Mucosa of rectum (tissue), 2 donors: ENCODE measurements around the gene CLIP3.

Experiments used
- H3K27ac ChIP-seq, 2 donors: one replicate each; pipeline ENCODE4 v1.7.0; 2013; ENCODE audit warnings: inconsistent platforms in 2 of 2, low read depth in 2 of 2, low read length in 2 of 2
- H3K27me3 ChIP-seq, 2 donors: one replicate each; pipeline ENCODE4 v1.7.0; 2013; ENCODE audit warnings: low read length in 2 of 2; ENCODE audit not compliant: control insufficient read depth in 2 of 2, insufficient read depth in 2 of 2
- H3K36me3 ChIP-seq, 2 donors: one replicate each; pipeline ENCODE4 v1.7.0; 2013; ENCODE audit warnings: low read length in 2 of 2; ENCODE audit not compliant: control insufficient read depth in 2 of 2, insufficient read depth in 2 of 2
- H3K4me1 ChIP-seq, 2 donors: one replicate each; pipeline ENCODE4 v1.7.0; 2013; ENCODE audit warnings: low read length in 2 of 2, mild to moderate bottlenecking in 1 of 2; ENCODE audit not compliant: control insufficient read depth in 2 of 2, insufficient read depth in 2 of 2
- H3K4me3 ChIP-seq, 2 donors: one replicate each; pipeline ENCODE4 v1.7.0; 2013; ENCODE audit warnings: low read length in 2 of 2
- H3K9ac ChIP-seq, 2 donors: one replicate each; pipeline ENCODE4 v1.7.0; 2013; ENCODE audit warnings: low read length in 2 of 2, low read depth in 1 of 2, mild to moderate bottlenecking in 1 of 2
- H3K9me3 ChIP-seq, 2 donors: one replicate each; pipeline ENCODE4 v1.7.0; 2013; ENCODE audit warnings: low read length in 2 of 2; ENCODE audit not compliant: control insufficient read depth in 2 of 2
- donor health status: healthy.
- donor health status: Normal muscosa, but diverticular disease.

Gene CLIP3

DNA sequence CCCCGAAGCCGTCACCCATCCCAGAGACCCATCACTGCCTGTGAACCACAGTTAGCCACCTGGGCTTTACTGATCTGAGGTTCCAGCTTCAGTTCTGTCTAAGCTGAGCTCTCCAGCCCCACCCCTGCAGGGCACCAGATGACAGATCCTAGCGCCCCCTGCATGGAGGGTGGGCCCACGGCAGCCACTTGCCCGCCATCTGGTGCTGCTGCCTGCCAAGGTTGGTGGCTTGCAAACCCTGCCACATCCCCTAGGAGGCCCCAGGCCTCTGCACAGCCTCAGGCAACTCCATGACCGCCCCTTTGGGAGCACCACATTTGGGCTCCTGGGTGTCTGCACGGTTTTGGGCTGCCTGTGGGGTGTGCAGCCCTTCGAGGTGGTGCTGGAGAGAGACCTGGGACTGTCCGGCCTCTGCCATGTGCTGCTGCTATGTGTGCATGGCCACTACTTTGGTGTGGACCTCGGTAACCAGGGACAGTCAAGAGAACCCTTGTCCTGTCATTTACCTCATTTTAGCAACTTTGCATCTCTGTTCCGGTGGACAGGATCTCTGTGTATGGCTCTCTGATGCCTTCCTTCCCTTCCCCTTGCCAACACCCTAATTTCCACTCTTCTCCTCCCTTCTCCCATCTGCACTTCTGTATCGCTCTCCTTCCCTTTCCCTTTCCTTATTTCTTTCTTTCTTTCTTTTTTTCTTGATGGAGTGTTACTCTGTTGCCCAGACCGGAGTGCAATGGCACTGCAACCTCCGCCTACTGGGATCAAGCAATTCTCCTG is 55.0 kb downstream of the CLIP3 start:
- H3K4me1 ChIP-seq = no peaks in the 10 kb centered on the region
- no peaks in the 10 kb centered on the region for H3K9me3 ChIP-seq
- H3K27me3 ChIP-seq = peaks cover 0 to 3% of the 10 kb centered on the region in 2 donors

DNA sequence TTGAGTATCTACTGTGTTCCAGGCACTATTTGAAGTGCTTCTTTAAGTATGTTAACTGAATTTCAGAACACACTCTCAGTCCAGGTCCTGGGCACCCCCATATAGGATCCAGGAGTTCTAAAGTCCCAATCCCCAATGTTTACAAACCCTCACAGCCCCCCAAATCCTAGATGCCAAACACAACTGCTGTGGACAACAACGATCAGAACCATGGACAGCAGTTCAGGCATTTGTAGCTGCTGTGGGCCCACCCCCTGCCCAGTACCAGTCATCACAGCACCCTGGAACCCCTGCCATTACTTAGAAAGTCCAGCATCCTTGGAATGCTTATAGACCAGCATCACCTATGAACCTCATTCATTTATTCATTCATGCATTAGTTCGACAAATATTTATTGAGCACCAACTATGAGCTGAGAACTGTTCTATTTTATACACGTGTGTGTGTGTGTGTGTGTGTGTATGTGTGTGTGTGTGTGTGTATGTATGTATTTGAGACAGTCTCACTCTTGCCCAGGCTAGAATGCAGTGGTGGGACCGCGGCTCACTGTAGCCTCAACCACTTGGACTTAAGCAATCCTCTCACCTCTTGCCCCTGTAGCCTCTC is 57.0 kb downstream of the CLIP3 start:
- H3K4me3 ChIP-seq = no peak overlapping the region
- no peaks in the 10 kb centered on the region for H3K4me1 ChIP-seq
- H3K27ac ChIP-seq = no peak overlapping the region
- H3K36me3 ChIP-seq = no peaks in the 10 kb centered on the region
- peaks cover 0 to 3% of the 10 kb centered on the region in 2 donors for H3K27me3 ChIP-seq
- H3K9me3 ChIP-seq = no peaks in the 10 kb centered on the region
- H3K9ac ChIP-seq = no peak overlapping the region

More for the DNA sequence above, 55.0 kb downstream of the CLIP3 start:
- Histone ChIP-seq H3K9ac (no peak overlapping the region), H3K27ac (no peak overlapping the region), H3K36me3 (no peaks in the 10 kb centered on the region), H3K4me3 (no peak overlapping the region)

DNA sequence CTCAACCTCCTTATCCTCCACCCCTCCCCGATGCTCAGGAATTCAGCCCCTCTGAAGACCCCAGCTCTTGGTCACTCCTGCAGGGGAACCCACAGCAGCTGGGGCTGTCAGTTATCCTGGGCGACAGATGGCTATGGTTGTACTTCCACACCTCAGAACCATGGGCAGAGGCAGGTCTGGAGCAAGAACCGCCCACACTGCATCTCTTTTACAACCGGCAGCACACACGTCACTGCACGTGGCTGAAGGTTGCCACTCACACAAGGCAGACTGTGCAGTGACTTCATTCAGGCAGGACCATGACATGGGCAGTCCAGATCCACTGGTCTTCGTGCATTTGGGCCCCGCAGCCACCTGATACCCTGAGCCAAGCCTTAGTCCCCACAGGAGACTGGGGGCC is 59.2 kb downstream of the CLIP3 start:
- Histone ChIP-seq H3K36me3 (no peaks in the 10 kb centered on the region), H3K9me3 (no peaks in the 10 kb centered on the region)

GRCh38 chr19:35966771-35967170 is 65.9 kb downstream of the CLIP3 start:
- Histone ChIP-seq H3K27ac (no peak overlapping the region), H3K36me3 (no peaks in the 10 kb centered on the region), H3K4me3 (no peak overlapping the region), H3K9me3 (no peaks in the 10 kb centered on the region), H3K27me3 (no peaks in the 10 kb centered on the region), H3K9ac (no peak overlapping the region), H3K4me1 (no peaks in the 10 kb centered on the region)

More for the DNA sequence above, 59.2 kb downstream of the CLIP3 start:
- Histone ChIP-seq H3K27ac (no peak overlapping the region), H3K27me3 (peaks cover 0 to 3% of the 10 kb centered on the region in 2 donors), H3K9ac (no peak overlapping the region), H3K4me1 (no peaks in the 10 kb centered on the region), H3K4me3 (no peak overlapping the region)
